Left ventricle myocardium inferior (tissue), 1 donor: ENCODE measurements around the gene ZKSCAN3. TPM values are rescaled to one million over a fixed set of nuclear protein-coding genes. Genes with fewer than 3 reads are reported as not detected.
"Not testable (repeated sequence)": the region's sequence is repeated elsewhere in the genome, so short reads cannot be mapped to it uniquely, and the experiment has no call there.

Experiments used
- DNase-seq: peaks from one replicate; pipeline ENCODE4 v3.0.0-alpha.2; 2020
- H3K27ac ChIP-seq: fragments of 200-600 bp; replicated peaks from 2 replicates; pipeline ENCODE4 v1.8.0; 2021
- H3K27me3 ChIP-seq: fragments of 200-600 bp; 2 replicates; pipeline ENCODE4 v1.8.0; 2021; ENCODE audit warnings: low read depth
- H3K36me3 ChIP-seq: fragments of 200-600 bp; 2 replicates; pipeline ENCODE4 v1.8.0; 2021
- H3K4me1 ChIP-seq: fragments of 200-600 bp; 2 replicates; pipeline ENCODE4 v1.8.0; 2021
- H3K4me3 ChIP-seq: fragments of 200-600 bp; 2 replicates; pipeline ENCODE4 v1.8.0; 2021; ENCODE audit warnings: mild to moderate bottlenecking, moderate library complexity
- H3K9me3 ChIP-seq: fragments of 200-600 bp; replicated peaks from 2 replicates; pipeline ENCODE4 v1.8.0; 2021
- intact Hi-C: fragments of 100-400 bp; cut with micrococcal nuclease; formaldehyde crosslinking; loops from one replicate; pipeline ENCODE4 v1.11.0; 2022
- total RNA-seq: library from RNA; stranded (reverse); fragmentation: NEBNext Ultra II Directional; extraction: Animal tissue kit (Norgen Biotek cat#: 25700); gene quantifications from one replicate; pipeline ENCODE4 v1.2.1, GENCODE V29; 2021
- TF ChIP-seq, protein P1 (sequence below): fragments of 200-600 bp; IDR thresholded peaks from 2 replicates; pipeline ENCODE4 v1.8.0; 2021; ENCODE audit warnings: antibody characterized with exemption, mild to moderate bottlenecking, borderline replicate concordance
- donor health status: DM: no; HTN: yes; CAD: no; lungs with severe emphysema.

ZKSCAN3 gene
- total RNA-seq, 1 donor from 2014 or later: 4.1 TPM

DNA sequence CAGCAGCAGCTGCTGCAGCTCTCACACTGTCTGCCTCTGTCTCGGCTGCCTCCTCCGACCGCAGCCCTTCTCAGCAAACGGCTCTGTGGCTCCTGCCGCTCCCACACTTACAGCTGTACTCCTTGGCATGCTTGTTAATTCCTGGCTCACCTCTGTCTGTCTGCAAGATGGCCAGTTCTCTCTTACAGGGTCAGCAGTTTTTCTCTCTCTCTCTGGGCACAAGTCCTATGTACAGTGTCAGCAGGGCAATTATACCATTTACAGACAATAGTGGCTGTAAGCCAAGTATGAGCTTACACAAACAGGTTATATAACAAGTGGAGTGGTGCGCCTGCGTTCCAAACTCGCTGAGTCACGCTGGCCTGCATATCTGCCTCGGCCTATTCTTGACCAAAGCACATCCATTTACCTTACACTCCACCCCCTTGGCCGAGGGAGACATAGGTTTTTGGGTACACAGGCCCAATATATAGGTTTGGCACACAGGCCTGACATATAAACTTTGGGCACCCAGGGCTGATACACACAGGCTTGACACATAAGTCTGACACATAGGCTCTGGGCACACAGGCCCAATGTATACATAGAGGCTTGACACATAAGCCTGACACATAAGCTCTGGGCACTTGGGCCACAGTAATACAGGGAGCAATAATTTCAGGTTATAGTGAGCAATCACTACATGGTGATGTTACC is 4.4 kb downstream of the ZKSCAN3 start:
- Histone ChIP-seq H3K4me1 (peaks cover 62% of the 10 kb centered on the region), H3K36me3 (peaks cover 1% of the 10 kb centered on the region), H3K27me3 (no peaks in the 10 kb centered on the region), H3K9me3 (no peaks in the 10 kb centered on the region), H3K4me3 (peak overlapping the region; percentile 38), H3K27ac (peak overlapping the region; percentile 92)
- intact Hi-C loops: loop anchor here (10.0 kb wide), 1 partner anchor 219 kb away; no protein-coding TSS in a partner anchor
- TF ChIP-seq, protein P1, sequence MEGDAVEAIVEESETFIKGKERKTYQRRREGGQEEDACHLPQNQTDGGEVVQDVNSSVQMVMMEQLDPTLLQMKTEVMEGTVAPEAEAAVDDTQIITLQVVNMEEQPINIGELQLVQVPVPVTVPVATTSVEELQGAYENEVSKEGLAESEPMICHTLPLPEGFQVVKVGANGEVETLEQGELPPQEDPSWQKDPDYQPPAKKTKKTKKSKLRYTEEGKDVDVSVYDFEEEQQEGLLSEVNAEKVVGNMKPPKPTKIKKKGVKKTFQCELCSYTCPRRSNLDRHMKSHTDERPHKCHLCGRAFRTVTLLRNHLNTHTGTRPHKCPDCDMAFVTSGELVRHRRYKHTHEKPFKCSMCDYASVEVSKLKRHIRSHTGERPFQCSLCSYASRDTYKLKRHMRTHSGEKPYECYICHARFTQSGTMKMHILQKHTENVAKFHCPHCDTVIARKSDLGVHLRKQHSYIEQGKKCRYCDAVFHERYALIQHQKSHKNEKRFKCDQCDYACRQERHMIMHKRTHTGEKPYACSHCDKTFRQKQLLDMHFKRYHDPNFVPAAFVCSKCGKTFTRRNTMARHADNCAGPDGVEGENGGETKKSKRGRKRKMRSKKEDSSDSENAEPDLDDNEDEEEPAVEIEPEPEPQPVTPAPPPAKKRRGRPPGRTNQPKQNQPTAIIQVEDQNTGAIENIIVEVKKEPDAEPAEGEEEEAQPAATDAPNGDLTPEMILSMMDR: no peak
- peak; percentile 30 for DNase-seq

DNA sequence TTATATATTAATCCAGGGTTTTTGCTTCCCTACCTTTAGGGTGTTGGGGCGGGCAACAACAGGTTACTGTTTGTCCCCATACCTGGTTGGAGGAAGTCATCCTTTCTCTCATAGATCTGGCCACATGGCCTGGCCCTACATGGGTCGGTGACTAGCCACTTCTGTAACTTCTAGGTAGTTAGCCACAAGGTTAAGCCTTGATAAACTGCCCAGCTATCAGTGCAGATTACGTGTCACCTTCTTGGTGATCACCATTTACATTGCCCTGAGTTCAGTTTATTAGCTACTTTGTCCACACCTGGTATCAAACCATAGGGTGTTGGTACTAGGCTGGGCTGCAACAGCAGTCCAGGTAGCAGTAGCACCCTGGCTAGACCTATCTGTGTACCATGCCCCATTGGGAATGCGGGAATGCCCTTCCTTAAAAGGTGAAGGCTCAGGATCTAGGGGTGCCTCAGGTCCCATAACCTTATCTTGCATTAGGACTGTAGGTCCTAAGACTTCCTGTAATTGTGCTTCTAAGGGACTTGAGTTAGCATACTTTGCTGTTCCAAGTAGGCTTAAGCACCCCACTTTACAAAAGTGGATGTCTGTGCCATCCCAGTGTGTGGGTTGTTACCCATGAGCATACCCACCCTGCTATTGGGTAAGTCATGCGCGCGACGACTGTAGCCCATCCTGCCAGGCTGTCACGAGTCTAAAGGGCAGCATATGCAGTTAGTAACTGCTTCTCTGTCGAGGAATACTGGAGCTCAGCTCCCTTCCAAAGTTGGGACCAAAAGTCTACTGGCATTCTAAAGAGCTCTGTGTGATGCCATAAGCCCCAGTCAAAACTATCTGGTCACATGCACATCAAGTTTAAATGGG is 5.2 kb downstream of the ZKSCAN3 start:
- peaks cover 56% of the 10 kb centered on the region for H3K4me1 ChIP-seq

DNA sequence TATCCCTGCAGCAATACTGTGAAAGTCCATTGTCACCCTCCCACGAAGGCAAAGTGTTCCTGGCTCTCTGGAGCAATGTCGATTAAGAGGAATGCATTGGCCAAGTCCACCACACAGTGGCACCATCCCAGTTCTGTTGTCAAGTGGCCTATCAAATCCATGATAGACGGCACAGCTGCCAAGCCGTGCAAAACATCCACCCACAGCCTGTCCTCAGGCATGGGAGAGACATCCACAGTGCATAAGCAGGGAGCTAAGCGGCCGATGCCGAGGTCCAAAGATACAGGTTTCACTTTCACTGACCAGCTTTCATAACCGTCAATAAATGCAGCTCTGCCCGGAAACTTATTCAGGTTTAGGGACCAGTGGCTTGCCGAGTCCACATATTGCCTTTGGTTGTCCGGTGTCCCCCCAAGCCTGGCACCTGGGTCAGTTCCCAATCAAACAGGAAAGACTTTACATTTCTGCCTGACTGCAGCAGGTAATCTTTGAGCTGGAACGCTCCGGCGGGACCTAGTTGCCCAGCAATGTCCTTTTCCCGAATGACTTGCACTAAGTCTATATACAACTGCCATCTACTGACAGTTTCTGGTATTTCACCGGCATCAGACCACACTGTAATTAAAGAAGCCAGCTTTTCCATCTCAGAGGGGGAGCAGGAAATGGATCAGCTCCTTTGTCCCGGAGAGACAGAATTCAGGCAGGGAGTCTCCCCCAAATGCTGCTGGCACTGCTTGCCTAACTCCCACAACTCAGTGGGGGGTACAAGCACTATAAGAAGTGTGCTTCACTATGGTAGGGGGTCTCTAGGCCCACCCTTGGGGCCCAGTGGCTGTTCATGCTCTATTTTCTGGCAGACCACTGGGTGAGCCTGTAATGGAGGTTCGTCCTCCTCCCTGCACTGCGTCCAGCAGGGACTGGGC is 6.3 kb downstream of the ZKSCAN3 start:
- H3K36me3 ChIP-seq: peaks cover 14% of the 10 kb centered on the region
- H3K27ac ChIP-seq: peak overlapping the region; percentile 92
- peak; percentile 63 for DNase-seq
- TF ChIP-seq, protein P1: peak; percentile 88
- H3K9me3 ChIP-seq: no peaks in the 10 kb centered on the region
- H3K27me3 ChIP-seq: no peaks in the 10 kb centered on the region
- intact Hi-C loops: loop anchor here (10.0 kb wide), 1 partner anchor 221 kb away; no protein-coding TSS in a partner anchor
- H3K4me3 ChIP-seq: peak overlapping the region; percentile 76
- H3K4me1 ChIP-seq: peaks cover 46% of the 10 kb centered on the region

More for the DNA sequence above, 5.2 kb downstream of the ZKSCAN3 start:
- no peaks in the 10 kb centered on the region for H3K9me3 ChIP-seq
- peaks cover 7% of the 10 kb centered on the region for H3K36me3 ChIP-seq
- TF ChIP-seq, protein P1: no peak
- H3K27ac ChIP-seq: peak overlapping the region; percentile 92
- DNase-seq: no peak
- peak overlapping the region; percentile 76 for H3K4me3 ChIP-seq
- H3K27me3 ChIP-seq: no peaks in the 10 kb centered on the region
- intact Hi-C loops: loop anchor here (10.0 kb wide), 1 partner anchor 220 kb away; no protein-coding TSS in a partner anchor

DNA sequence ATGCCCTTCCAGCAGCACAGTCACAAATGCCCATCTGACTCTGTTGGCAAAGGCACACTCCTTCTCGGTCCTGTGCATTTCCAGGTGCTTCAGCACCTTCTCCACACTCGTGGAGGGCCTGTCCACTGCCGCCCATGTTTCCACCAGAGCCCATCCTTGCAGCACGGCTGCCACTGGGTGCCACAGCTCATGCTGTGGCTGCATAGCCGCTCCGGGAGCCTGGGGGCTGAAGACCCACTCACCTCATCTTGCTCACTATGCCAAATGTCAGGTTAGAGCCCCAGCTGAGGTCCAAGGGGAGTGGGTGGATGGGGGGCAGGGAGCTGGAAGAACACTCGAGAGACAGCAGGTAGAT is 6.9 kb downstream of the ZKSCAN3 start:
- Histone ChIP-seq H3K36me3 (peaks cover 20% of the 10 kb centered on the region), H3K4me3 (peak overlapping the region; percentile 76), H3K9me3 (no peaks in the 10 kb centered on the region), H3K27me3 (no peaks in the 10 kb centered on the region), H3K4me1 (peaks cover 39% of the 10 kb centered on the region), H3K27ac (peak overlapping the region; percentile 92)
- TF ChIP-seq, protein P1: no peak
- no peak for DNase-seq
- intact Hi-C loops: loop anchor here (10.0 kb wide), 1 partner anchor 222 kb away; no protein-coding TSS in a partner anchor

DNA sequence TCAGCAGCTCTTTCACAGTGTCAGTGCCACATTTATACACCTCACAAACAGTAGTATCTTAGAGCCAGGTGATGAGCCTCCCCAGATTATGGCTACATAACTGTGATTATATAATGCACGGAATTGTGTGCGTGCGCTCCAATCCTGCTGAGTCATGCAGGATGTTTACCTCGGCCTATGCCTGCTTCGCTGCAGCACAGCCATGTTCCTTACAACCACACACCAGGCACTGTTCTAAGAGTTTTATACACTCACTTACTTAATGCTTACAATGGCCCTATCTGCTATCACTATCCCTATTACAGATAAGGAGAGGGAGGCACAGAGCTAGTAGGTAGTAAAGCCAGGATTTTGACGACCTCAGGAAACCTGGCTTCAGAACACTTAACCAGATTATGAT is 7.3 kb downstream of the ZKSCAN3 start:
- Histone ChIP-seq H3K4me1 (peaks cover 35% of the 10 kb centered on the region), H3K4me3 (no peak overlapping the region), H3K9me3 (no peaks in the 10 kb centered on the region), H3K36me3 (peaks cover 24% of the 10 kb centered on the region), H3K27ac (no peak overlapping the region), H3K27me3 (no peaks in the 10 kb centered on the region)
- TF ChIP-seq, protein P1: no peak
- intact Hi-C loops: loop anchor here (10.0 kb wide), 1 partner anchor 222 kb away; no protein-coding TSS in a partner anchor
- no peak for DNase-seq

DNA sequence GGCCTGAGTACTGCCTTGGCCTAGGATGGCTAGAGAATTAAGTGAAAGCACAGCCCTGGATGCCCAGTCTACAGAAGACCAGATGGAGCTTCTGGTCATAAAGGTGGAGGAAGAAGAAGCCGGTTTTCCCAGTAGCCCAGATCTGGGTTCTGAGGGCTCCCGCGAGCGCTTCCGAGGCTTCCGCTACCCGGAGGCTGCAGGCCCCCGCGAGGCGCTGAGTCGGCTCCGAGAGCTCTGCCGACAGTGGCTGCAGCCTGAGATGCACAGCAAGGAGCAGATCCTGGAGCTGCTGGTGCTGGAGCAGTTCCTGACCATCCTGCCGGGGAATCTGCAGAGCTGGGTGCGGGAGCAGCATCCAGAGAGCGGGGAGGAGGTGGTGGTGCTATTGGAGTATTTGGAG is 9.8 kb downstream of the ZKSCAN3 start:
- H3K36me3 ChIP-seq: peaks cover 45% of the 10 kb centered on the region
- intact Hi-C loops: loop anchor here (10.0 kb wide), 1 partner anchor 225 kb away; no protein-coding TSS in a partner anchor

More for the DNA sequence above, 9.8 kb downstream of the ZKSCAN3 start:
- not testable (repeated sequence) for H3K27ac ChIP-seq, DNase-seq, H3K4me3 ChIP-seq, H3K9me3 ChIP-seq, H3K27me3 ChIP-seq
- peaks cover 24% of the 10 kb centered on the region for H3K4me1 ChIP-seq
